Measurements from ENCODE around the gene LCN12. TPM values are rescaled to one million over a fixed set of nuclear protein-coding genes. Genes with fewer than 3 reads are reported as not detected.

The LCN12 gene
- polyA plus RNA-seq, 1 donor (not counting 4 experiments of a cell fraction or from before 2014, with no cell fraction given) = not detected

GRCh38 chr9:136925414-136926153 lies 26.5 kb upstream of the LCN12 start:
- Histone ChIP-seq H3K4me2 (ENCODE audit: control insufficient read depth, extremely low read depth, insufficient read depth, low read depth, low read length) (no peak overlapping the region), H3K9ac (ENCODE audit: control insufficient read depth, extremely low read depth, insufficient read depth, low read length) (no peak overlapping the region), H3K27ac (ENCODE audit: control insufficient read depth, insufficient read depth, low read length) (no peak overlapping the region), H3K27me3 (ENCODE audit: control insufficient read depth, extremely low read depth, insufficient read depth, low read length) (no peaks in the 10 kb centered on the region), H3K79me2 (ENCODE audit: control insufficient read depth, insufficient read depth, low read length) (no peaks in the 10 kb centered on the region), H3K4me3 (ENCODE audit: control insufficient read depth in 2 of 3, extremely low read depth in 1 of 3, insufficient read depth in 2 of 3, low read depth in 1 of 3, low read length in 3 of 3) (no peak overlapping the region), H4K20me1 (ENCODE audit: control insufficient read depth, extremely low read depth, insufficient read depth, low read length) (no peaks in the 10 kb centered on the region), H3K4me1 (ENCODE audit: control insufficient read depth, extremely low read depth, insufficient read depth, low read length) (no peaks in the 10 kb centered on the region), H3K36me3 (ENCODE audit: control insufficient read depth in 2 of 2, extremely low read depth in 1 of 2, insufficient read depth in 2 of 2, low read length in 2 of 2) (peaks cover 25 to 38% of the 10 kb centered on the region in 2 experiments), H3K9me3 (ENCODE audit: control insufficient read depth, low read depth, low read length) (no peaks in the 10 kb centered on the region), H3K9me1 (ENCODE audit: control insufficient read depth, extremely low read depth, insufficient read depth, low read length) (no peaks in the 10 kb centered on the region), H2AFZ (ENCODE audit: control insufficient read depth, low read length) (no peak overlapping the region)
- dilution Hi-C loops (cut with MboI; ENCODE audit: extremely low pct_ligation_motif_present, low sequenced_read_pairs) = loop anchor here (25.0 kb wide), 1 partner anchor 113 kb away; the partner anchor contains the start of gene RABL6
- TF ChIP-seq EZH2 (IDR thresholded peaks at IDR 0.05; ENCODE audit: low read length) (no peak), CTCF (optimal IDR thresholded peaks at IDR 0.05 in 1 of 3, IDR thresholded peaks at IDR 0.05 in 1 of 3, conservative IDR thresholded peaks at IDR 0.05 in 1 of 3; ENCODE audit: extremely low read depth in 1 of 3, insufficient read depth in 2 of 3, low read length in 3 of 3) (peak in 1 of 3 experiments; percentile 12)
- DNase-seq (ENCODE audit: low read depth, low spot score) = no peak
- FAIRE-seq = no peak

DNA sequence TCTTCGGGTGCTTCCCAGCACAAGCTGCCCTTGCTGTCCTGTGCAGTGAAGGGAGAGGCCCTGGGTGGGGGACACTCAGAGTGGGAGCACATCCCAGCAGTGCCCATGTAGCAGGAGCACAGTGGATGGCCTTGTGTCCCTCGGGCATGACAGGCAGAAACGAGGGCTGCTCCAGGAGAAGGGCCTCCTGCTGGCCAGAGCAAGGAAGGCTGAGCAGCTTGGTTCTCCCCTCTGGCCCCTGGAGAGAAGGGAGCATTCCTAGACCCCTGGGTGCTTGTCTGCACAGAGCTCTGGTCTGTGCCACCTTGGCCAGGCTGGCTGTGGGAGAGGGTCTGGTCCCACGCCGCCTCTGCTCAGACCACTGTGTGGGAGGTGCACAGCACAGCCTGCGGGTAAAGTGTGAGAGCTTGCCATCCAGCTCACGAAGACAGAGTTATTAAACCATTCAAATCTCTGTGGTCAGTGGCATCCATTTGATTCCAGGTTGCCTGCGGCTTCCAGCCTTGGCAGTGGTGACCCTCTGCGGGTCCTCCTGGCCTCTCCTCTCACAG lies 25.8 kb upstream of the LCN12 start:
- Histone ChIP-seq H3K9me1 (ENCODE audit: control insufficient read depth, extremely low read depth, insufficient read depth, low read length) (no peaks in the 10 kb centered on the region), H3K4me1 (ENCODE audit: control insufficient read depth, extremely low read depth, insufficient read depth, low read length) (no peaks in the 10 kb centered on the region), H3K27ac (ENCODE audit: control insufficient read depth, insufficient read depth, low read length) (no peak overlapping the region), H3K36me3 (ENCODE audit: control insufficient read depth in 2 of 2, extremely low read depth in 1 of 2, insufficient read depth in 2 of 2, low read length in 2 of 2) (peaks cover 25 to 32% of the 10 kb centered on the region in 2 experiments), H3K9me3 (ENCODE audit: control insufficient read depth, low read depth, low read length) (no peaks in the 10 kb centered on the region), H3K4me2 (ENCODE audit: control insufficient read depth, extremely low read depth, insufficient read depth, low read depth, low read length) (no peak overlapping the region), H3K9ac (ENCODE audit: control insufficient read depth, extremely low read depth, insufficient read depth, low read length) (no peak overlapping the region), H3K79me2 (ENCODE audit: control insufficient read depth, insufficient read depth, low read length) (no peaks in the 10 kb centered on the region), H2AFZ (ENCODE audit: control insufficient read depth, low read length) (no peak overlapping the region), H3K4me3 (ENCODE audit: control insufficient read depth in 2 of 3, extremely low read depth in 1 of 3, insufficient read depth in 2 of 3, low read depth in 1 of 3, low read length in 3 of 3) (no peak overlapping the region), H3K27me3 (ENCODE audit: control insufficient read depth, extremely low read depth, insufficient read depth, low read length) (no peaks in the 10 kb centered on the region), H4K20me1 (ENCODE audit: control insufficient read depth, extremely low read depth, insufficient read depth, low read length) (no peaks in the 10 kb centered on the region)
- dilution Hi-C loops (cut with MboI; ENCODE audit: extremely low pct_ligation_motif_present, low sequenced_read_pairs) = loop anchor here (25.0 kb wide), 1 partner anchor 114 kb away; the partner anchor contains the start of gene RABL6
- DNase-seq (ENCODE audit: low read depth, low spot score) (no peak), FAIRE-seq (no peak)
- no peak for TF ChIP-seq EZH2 (IDR thresholded peaks at IDR 0.05; ENCODE audit: low read length)
- TF ChIP-seq CTCF (optimal IDR thresholded peaks at IDR 0.05 in 1 of 3, IDR thresholded peaks at IDR 0.05 in 1 of 3, conservative IDR thresholded peaks at IDR 0.05 in 1 of 3; ENCODE audit: extremely low read depth in 1 of 3, insufficient read depth in 2 of 3, low read length in 3 of 3) = peak in 2 of 3 experiments; percentile 7 to 30
